CD8-positive, alpha-beta memory T cell (primary cell): ENCODE results near the gene ADAMTS7. TPM values are rescaled to one million over a fixed set of nuclear protein-coding genes. Genes with fewer than 3 reads are reported as not detected.
"Not testable (repeated sequence)": the region's sequence is repeated elsewhere in the genome, so short reads cannot be mapped to it uniquely, and the experiment has no call there.

Experiments
- CTCF ChIA-PET: fragments of 350-600 bp; sonication (Branson Sonifier 250); formaldehyde crosslinking; loops from one replicate; lab custom pipeline; 2021; ENCODE audit warnings: antibody characterized with exemption; lab: Charles Lee
- POLR2A ChIA-PET: fragments of 350-600 bp; sonication (Branson Sonifier 250); formaldehyde crosslinking; loops from one replicate; lab custom pipeline; 2021; ENCODE audit warnings: antibody characterized with exemption; lab: Charles Lee
- DNase-seq, 5 donors: peaks; one replicate each; pipeline versions ENCODE4 v3.0.0 to v3.0.0-alpha.2; 2020 to 2022; ENCODE audit warnings: mixed read lengths in 1 of 5
- H3K27ac ChIP-seq: one replicate; pipeline ENCODE4 v1.7.0; 2013; ENCODE audit warnings: low read depth, mild to moderate bottlenecking, low read length, moderate library complexity
- H3K27me3 ChIP-seq: 2 replicates; pipeline ENCODE4 v1.7.0; 2013; ENCODE audit warnings: low read length, mild to moderate bottlenecking; ENCODE audit not compliant: insufficient read depth, poor library complexity, severe bottlenecking
- H3K36me3 ChIP-seq: 2 replicates; pipeline ENCODE4 v1.7.0; 2013; ENCODE audit warnings: mild to moderate bottlenecking, low read length, moderate library complexity; ENCODE audit not compliant: insufficient read depth
- H3K4me1 ChIP-seq: 2 replicates; pipeline ENCODE4 v1.7.0; 2013; ENCODE audit warnings: mild to moderate bottlenecking, low read length, moderate library complexity; ENCODE audit not compliant: insufficient read depth
- H3K4me3 ChIP-seq: 2 replicates; pipeline ENCODE4 v1.7.0; 2013; ENCODE audit warnings: mild to moderate bottlenecking, low read length
- H3K9me3 ChIP-seq: 2 replicates; pipeline ENCODE4 v1.7.0; 2013; ENCODE audit warnings: mild to moderate bottlenecking, low read length
- H3K27ac Mint-ChIP-seq, 8 donors: one replicate each; pipeline ENCODE4 v1.8.0; 2020 to 2021; ENCODE audit warnings: mixed read lengths in 8 of 8, mild to moderate bottlenecking in 6 of 8, inconsistent platforms in 3 of 8, moderate library complexity in 3 of 8
- H3K27me3 Mint-ChIP-seq, 2 donors: one replicate each; pipeline ENCODE4 v1.8.0; 2020 to 2021; ENCODE audit warnings: mixed read lengths in 2 of 2, mild to moderate bottlenecking in 1 of 2, moderate library complexity in 1 of 2
- H3K36me3 Mint-ChIP-seq, 3 donors: one replicate each; pipeline ENCODE4 v1.8.0; 2020 to 2021; ENCODE audit warnings: mixed read lengths in 3 of 3, inconsistent platforms in 1 of 3, mild to moderate bottlenecking in 1 of 3
- H3K4me1 Mint-ChIP-seq, 3 donors: one replicate each; pipeline ENCODE4 v1.8.0; 2020 to 2021; ENCODE audit warnings: mixed read lengths in 3 of 3, inconsistent platforms in 1 of 3, mild to moderate bottlenecking in 1 of 3
- H3K4me3 Mint-ChIP-seq, 7 donors: one replicate each; pipeline ENCODE4 v1.8.0; 2020 to 2021; ENCODE audit warnings: mixed read lengths in 7 of 7, mild to moderate bottlenecking in 6 of 7, moderate library complexity in 4 of 7, inconsistent platforms in 2 of 7
- H3K9me3 Mint-ChIP-seq, 5 donors: one replicate each; pipeline ENCODE4 v1.8.0; 2020 to 2022; ENCODE audit warnings: mixed read lengths in 5 of 5, mild to moderate bottlenecking in 3 of 5, moderate library complexity in 2 of 5, inconsistent platforms in 1 of 5
- polyA plus RNA-seq: library from polyadenylated mRNA; unstranded; fragments of 300-500 nt; fragmentation: Illumina TruSeq; gene quantifications from one replicate; pipeline ENCODE4 v1.2.3, GENCODE V29; 2021
- total RNA-seq, 2 experiments: library from RNA; stranded (reverse); gene quantifications; one replicate each; pipeline ENCODE4 v1.2.3, GENCODE V29; 2021

ADAMTS7 gene
- total and polyA plus RNA-seq, 3 experiments from 2014 or later = 0.07 to 0.13 TPM; not detected in 1

DNA sequence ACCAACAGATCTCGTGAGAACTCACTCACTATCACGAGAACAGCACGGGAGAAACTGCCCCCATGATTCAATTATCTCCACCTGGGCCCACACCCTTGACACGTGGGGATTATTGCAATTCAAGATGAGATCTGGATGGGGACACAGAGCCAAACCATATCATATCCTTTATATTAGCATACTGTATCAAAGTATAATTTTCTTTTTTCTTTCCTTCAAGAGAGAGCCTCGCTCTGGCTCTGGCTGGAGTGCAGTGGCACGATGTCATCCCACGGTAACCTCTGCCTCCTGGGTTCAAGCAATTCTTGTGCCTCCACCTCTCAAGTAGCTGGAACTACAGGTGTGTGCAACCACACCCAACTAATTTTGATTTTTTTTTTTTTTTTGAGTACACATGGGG lies 63.4 kb downstream of the ADAMTS7 start:
- POLR2A ChIA-PET, H3K4me3 ChIP-seq, CTCF ChIA-PET, H3K27ac Mint-ChIP-seq, H3K9me3 Mint-ChIP-seq, H3K27me3 ChIP-seq, H3K4me1 ChIP-seq, H3K36me3 ChIP-seq, H3K27me3 Mint-ChIP-seq, H3K4me3 Mint-ChIP-seq, DNase-seq, H3K27ac ChIP-seq, H3K36me3 Mint-ChIP-seq, H3K4me1 Mint-ChIP-seq, H3K9me3 ChIP-seq: not testable (repeated sequence)

GRCh38 chr15:78741674-78742073 lies 69.6 kb downstream of the ADAMTS7 start:
- peaks cover 10 to 21% of the 10 kb centered on the region in 2 donors for H3K27me3 Mint-ChIP-seq
- H3K4me1 ChIP-seq, H3K27me3 ChIP-seq, H3K27ac ChIP-seq, H3K9me3 ChIP-seq, H3K36me3 Mint-ChIP-seq, DNase-seq, POLR2A ChIA-PET, H3K9me3 Mint-ChIP-seq, H3K36me3 ChIP-seq, H3K4me3 ChIP-seq, H3K4me1 Mint-ChIP-seq, H3K4me3 Mint-ChIP-seq, H3K27ac Mint-ChIP-seq: not testable (repeated sequence)
- CTCF ChIA-PET = interaction anchor here (1.9 kb wide), 1 partner anchor 9 kb away, joined by 8 read pairs; no protein-coding TSS in a partner anchor

- no peak overlapping the region for H3K27ac ChIP-seq
- no peak overlapping the region for H3K4me3 ChIP-seq
- DNase-seq = no peak
- no peak overlapping the region for H3K4me3 Mint-ChIP-seq
- H3K27me3 ChIP-seq = no peaks in the 10 kb centered on the region
- H3K4me1 ChIP-seq = no peaks in the 10 kb centered on the region
- H3K9me3 ChIP-seq = no peaks in the 10 kb centered on the region
- H3K36me3 Mint-ChIP-seq = no peaks in the 10 kb centered on the region
- H3K36me3 ChIP-seq = no peaks in the 10 kb centered on the region
- ChIA-PET POLR2A (no interaction called here), CTCF (interaction anchor here (1.9 kb wide), 1 partner anchor 10 kb away, joined by 8 read pairs; no protein-coding TSS in a partner anchor)
- peaks cover 0 to 5% (median 4%) of the 10 kb centered on the region in 3 donors for H3K4me1 Mint-ChIP-seq
- H3K27ac Mint-ChIP-seq = no peak overlapping the region
- no peaks in the 10 kb centered on the region for H3K9me3 Mint-ChIP-seq
- H3K27me3 Mint-ChIP-seq = peaks cover 10 to 21% of the 10 kb centered on the region in 2 donors
Observed at GRCh38 chr15:78740904-78741274, 70.4 kb downstream of the ADAMTS7 start.

DNA sequence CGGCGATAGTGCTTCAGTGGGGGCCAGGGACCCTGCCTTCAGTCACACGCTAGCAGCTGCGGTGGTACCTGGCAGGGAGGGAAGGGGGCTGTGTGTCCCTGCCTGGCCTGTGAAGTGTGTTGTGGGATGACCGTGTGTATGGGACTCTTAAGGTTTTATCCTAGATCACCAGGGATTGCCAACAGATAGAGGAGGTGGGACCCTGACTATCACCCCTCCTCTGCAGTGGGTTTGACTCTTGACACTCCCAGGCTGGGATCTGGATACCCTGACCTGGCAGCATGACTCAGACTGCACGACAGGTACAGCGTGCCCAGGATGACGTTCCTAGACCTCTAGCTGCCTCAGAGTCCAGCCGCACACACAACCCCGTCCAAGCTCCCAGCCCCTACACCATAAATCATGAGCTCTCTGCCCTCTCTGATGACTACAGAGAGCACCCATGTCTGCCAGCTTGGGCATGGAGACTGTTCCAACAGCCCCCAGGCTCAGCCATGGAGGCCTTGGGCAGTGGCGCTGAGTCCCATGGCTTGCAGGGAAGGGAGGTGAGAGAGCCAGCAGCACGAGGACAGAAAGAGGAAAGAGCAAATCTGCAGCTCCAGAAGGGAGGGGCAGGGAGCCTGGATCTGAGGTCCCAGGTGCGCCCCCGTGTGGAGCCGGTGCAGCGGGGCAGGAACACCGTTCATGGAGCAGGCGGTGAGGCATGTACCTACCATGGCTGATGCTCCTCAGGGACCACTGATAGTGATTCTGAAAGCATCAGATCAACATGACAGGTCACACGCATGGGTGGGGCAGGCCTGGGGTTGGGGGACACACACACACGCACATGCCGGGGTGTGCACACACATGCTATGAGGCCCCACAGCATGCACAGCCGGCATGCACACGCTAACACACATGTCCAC lies 71.0 kb downstream of the ADAMTS7 start:
- H3K9me3 Mint-ChIP-seq = no peaks in the 10 kb centered on the region
- Histone ChIP-seq H3K36me3 (no peaks in the 10 kb centered on the region), H3K27ac (no peak overlapping the region), H3K27me3 (no peaks in the 10 kb centered on the region), H3K4me1 (no peaks in the 10 kb centered on the region), H3K4me3 (no peak overlapping the region), H3K9me3 (no peaks in the 10 kb centered on the region)
- CTCF ChIA-PET = interaction anchor here (1.9 kb wide), 1 partner anchor 11 kb away, joined by 8 read pairs; no protein-coding TSS in a partner anchor
- H3K36me3 Mint-ChIP-seq = no peaks in the 10 kb centered on the region
- peaks cover 0 to 5% (median 4%) of the 10 kb centered on the region in 3 donors for H3K4me1 Mint-ChIP-seq
- no peak overlapping the region for H3K27ac Mint-ChIP-seq
- H3K4me3 Mint-ChIP-seq = peak overlapping the region in 1 of 7 donors; percentile 9
- H3K27me3 Mint-ChIP-seq = peaks cover 10 to 21% of the 10 kb centered on the region in 2 donors
- DNase-seq = peak in 4 of 5 donors; percentile 18 to 25 (median 22)
- POLR2A ChIA-PET = no interaction called here

DNA sequence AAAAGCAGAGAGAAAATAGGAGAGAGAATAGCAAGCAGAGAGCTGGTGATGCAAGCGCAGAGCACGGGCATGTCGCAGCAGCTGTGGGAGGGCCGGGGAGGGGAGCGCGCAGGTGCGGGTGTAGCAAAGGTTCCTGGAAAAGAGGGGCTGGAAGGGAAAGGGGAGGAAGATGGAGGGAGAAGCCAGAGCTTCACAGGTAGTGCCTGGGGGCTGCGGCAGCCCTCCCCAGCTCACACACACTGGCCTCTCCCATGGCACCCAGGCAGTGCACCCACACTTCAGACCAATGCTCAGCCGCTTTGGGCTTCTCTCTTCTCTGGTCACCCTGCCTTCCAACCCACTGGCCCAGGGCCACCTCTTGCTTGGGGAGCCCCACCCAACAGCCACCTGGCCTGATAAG lies 72.1 kb downstream of the ADAMTS7 start:
- H3K4me3 ChIP-seq = no peak overlapping the region
- DNase-seq = no peak
- peaks cover 0 to 5% (median 4%) of the 10 kb centered on the region in 3 donors for H3K4me1 Mint-ChIP-seq
- H3K27ac Mint-ChIP-seq = no peak overlapping the region
- no peaks in the 10 kb centered on the region for H3K36me3 Mint-ChIP-seq
- H3K4me1 ChIP-seq = no peaks in the 10 kb centered on the region
- POLR2A ChIA-PET = no interaction called here
- CTCF ChIA-PET = no interaction called here
- no peaks in the 10 kb centered on the region for H3K9me3 Mint-ChIP-seq
- H3K27me3 Mint-ChIP-seq = peaks cover 13 to 27% of the 10 kb centered on the region in 2 donors
- H3K4me3 Mint-ChIP-seq = no peak overlapping the region
- H3K27me3 ChIP-seq = no peaks in the 10 kb centered on the region
- H3K27ac ChIP-seq = no peak overlapping the region
- H3K9me3 ChIP-seq = no peaks in the 10 kb centered on the region
- no peaks in the 10 kb centered on the region for H3K36me3 ChIP-seq

GRCh38 chr15:78737931-78738558 lies 73.2 kb downstream of the ADAMTS7 start:
- CTCF ChIA-PET = interaction anchor here (1.3 kb wide), 1 partner anchor 9 kb away, joined by 4 read pairs; no protein-coding TSS in a partner anchor
- H3K4me1 ChIP-seq, H3K4me3 Mint-ChIP-seq, H3K4me1 Mint-ChIP-seq, H3K9me3 Mint-ChIP-seq, H3K9me3 ChIP-seq, H3K27ac Mint-ChIP-seq, POLR2A ChIA-PET, H3K4me3 ChIP-seq, H3K27me3 ChIP-seq, H3K36me3 ChIP-seq, H3K36me3 Mint-ChIP-seq, H3K27ac ChIP-seq: not testable (repeated sequence)
- peaks cover 13 to 34% of the 10 kb centered on the region in 2 donors for H3K27me3 Mint-ChIP-seq
- peak in 2 of 5 donors; percentile 23 to 39 for DNase-seq

DNA sequence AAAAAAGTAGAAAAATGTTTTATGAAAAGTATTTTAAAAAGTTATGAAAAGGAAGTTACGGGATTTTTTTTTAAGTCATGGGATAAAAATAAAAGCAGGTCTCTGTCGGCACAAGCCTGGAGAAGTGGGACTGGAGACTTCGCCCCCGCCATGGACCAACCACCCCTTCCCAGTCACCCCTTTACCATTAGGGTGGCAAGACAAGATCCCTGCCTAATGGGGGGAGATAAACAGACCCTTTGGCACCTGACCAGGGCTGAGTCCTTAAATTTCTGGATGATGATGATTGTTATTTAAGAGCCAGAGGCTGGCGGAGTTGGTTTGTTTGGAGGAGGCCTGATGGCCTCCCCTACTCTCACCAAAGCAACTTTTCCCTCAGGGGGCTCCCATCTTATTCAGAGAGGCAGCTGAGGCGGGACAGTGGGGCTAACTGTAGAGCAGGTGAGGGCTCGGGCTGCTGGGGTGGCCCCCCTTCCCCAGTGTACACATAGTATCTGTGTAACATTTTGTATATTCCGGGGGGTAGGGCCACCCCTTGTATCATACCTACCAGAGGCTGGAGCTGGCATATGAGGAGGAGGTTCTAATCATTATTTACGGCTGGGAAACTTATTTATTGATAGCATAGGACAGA lies 74.0 kb downstream of the ADAMTS7 start:
- Histone ChIP-seq H3K27me3 (no peaks in the 10 kb centered on the region), H3K36me3 (no peaks in the 10 kb centered on the region), H3K27ac (no peak overlapping the region), H3K9me3 (no peaks in the 10 kb centered on the region), H3K4me3 (no peak overlapping the region), H3K4me1 (no peaks in the 10 kb centered on the region)
- H3K27ac Mint-ChIP-seq = no peak overlapping the region
- no peak for DNase-seq
- no peaks in the 10 kb centered on the region for H3K9me3 Mint-ChIP-seq
- H3K4me3 Mint-ChIP-seq = no peak overlapping the region
- ChIA-PET CTCF (no interaction called here), POLR2A (no interaction called here)
- peaks cover 0 to 5% (median 4%) of the 10 kb centered on the region in 3 donors for H3K4me1 Mint-ChIP-seq
- H3K36me3 Mint-ChIP-seq = no peaks in the 10 kb centered on the region
- peaks cover 13 to 39% of the 10 kb centered on the region in 2 donors for H3K27me3 Mint-ChIP-seq

- H3K4me3 Mint-ChIP-seq, DNase-seq, H3K4me1 ChIP-seq, H3K9me3 ChIP-seq, POLR2A ChIA-PET, H3K4me1 Mint-ChIP-seq, H3K9me3 Mint-ChIP-seq, H3K36me3 Mint-ChIP-seq, CTCF ChIA-PET, H3K4me3 ChIP-seq, H3K27ac Mint-ChIP-seq, H3K27ac ChIP-seq, H3K27me3 ChIP-seq, H3K36me3 ChIP-seq: not testable (repeated sequence)
- H3K27me3 Mint-ChIP-seq = peaks cover 15 to 42% of the 10 kb centered on the region in 2 donors
Observed at GRCh38 chr15:78736286-78736685, 75.0 kb downstream of the ADAMTS7 start.
